Effector CD4-positive, alpha-beta T cell (primary cell): ENCODE results near the gene RABGAP1.

Experiments used
- DNase-seq: peaks from one replicate; pipeline ENCODE4 v3.0.0-alpha.2; 2020

RABGAP1 gene

GRCh38 chr9:123049589-123050222 is 108.9 kb downstream of the RABGAP1 start:
- no peak for DNase-seq

GRCh38 chr9:123053046-123053445 is 112.2 kb downstream of the RABGAP1 start:
- no peak for DNase-seq

DNA sequence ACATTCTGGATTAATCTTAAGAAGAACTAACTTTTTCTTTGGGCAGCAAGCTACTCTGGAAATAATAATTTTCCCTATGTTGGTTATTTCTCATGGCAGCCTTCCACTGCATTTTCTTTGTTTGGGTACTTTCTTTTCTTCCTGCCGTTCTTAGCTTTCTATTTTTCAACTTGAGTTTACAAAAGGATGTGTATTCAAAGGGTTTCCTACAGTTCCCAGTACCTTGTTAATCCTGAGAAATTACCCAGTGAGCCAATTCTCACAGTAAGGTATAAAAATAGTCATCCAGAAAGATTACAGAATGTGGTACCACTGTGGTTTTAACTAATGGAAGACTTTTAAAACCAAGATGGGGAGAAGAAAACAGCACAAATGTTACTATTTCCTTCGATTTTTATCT is 112.9 kb downstream of the RABGAP1 start:
- DNase-seq: no peak

- no peak for DNase-seq
Observed at GRCh38 chr9:123058834-123059233, 118.0 kb downstream of the RABGAP1 start.

DNA sequence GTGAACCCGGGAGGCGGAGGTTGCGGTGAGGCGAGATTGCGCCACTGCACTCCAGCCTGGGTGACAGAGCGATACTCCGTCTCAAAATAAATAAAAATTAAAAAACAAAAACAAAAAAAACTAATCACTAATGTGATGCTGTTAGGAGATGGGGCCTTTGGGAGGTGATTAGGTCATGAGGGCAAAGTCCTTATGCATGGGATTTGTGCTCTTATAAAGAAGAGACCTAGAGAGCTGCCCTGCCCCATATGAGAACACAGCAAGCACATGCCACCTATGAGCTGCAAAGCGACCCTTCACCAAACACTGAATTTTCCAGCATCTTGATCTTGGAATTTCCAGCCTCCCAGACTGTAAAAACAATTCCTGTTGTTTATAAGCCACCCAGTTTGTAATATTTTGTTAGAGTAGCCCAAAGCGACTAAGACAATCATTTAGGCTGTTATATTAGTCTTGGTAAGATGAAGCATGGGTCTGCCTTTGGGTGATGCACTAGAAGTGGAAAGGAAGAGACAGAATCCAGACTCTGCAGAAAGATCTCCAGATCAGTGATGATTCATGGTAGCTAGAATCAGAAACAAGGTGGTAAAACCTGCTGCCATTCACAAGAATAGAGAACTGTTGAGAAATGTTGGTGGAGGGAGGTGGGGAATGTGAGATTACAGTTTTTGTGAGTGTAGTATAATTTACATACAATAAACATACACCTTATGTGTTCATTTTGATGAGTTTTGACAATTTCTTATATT is 118.8 kb downstream of the RABGAP1 start:
- no peak for DNase-seq

DNA sequence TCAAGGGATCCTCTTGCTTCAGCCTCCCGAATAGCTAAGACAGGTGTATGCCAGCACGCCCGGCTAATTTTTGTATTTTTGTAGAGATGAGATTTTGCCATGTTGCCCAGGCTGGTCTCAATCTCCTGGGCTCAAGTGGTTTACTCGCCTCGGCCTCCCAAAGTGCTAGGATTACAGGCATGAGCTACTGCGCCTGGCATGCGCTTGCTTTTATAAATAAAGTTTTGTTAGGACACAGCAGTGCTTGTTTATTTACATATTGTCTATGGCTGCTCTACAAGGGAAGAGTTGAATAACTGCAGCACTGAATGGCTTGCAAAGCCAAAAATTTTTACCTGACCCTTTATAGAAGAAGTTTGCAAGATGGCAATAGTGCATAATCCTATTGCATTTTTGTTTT is 120.4 kb downstream of the RABGAP1 start:
- DNase-seq: no peak

DNA sequence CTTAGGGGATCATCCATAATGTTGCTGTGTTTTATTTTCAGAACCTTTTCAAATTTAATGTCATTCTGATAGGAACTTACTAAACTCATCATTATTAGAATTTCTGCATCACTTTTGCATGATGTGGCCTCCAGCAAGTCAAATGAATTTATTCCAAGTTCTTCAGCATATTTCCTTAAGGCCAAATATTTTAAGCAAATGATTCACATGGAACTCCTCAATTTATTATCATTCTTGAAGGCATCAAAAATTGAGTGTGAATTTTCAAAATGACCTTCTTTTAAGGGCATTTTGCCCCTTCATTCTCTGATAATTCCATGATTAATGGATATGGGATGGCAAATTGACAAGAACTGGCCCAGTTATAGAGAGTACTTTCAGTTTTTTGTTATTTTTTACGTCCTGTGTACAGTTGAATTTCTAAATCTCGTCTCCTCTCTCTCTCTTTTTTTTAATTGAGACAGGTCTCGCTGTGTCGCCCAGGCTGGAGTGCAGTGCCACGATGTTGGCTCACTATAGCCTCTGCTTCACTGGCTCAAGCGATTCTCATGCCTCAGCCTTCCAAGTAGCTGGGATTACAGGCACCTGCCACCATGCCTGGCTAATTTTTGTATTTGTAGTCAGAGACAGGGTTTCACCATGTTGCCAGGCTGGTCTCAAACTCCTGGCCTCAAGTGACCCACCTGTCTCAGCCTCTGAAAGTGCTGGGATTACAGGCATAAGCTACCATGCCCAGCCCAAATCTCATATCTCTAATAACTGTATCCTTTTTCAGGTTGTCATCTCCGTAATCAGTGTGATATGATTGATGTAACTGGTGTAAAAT is 121.7 kb downstream of the RABGAP1 start:
- no peak for DNase-seq

DNA sequence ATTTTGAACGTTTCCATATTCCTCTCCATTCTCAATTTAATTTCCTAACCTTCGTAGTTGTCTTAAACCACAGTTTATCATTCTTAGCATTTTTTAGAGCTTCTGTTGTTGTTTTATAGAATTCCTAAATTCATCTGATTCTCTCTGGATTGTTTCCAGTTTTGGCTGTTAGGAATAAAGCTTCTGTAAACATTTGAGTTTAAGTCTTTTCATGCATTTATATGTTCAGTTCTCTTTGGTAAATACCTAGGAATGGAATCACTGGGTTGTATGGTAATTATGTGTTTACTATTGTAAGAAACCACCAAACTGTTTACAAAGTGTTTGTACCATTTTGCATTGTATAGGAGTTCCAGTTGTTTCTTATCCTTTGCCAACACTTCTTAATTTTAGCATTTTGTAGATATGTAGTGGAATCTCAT is 122.4 kb downstream of the RABGAP1 start:
- no peak for DNase-seq

DNA sequence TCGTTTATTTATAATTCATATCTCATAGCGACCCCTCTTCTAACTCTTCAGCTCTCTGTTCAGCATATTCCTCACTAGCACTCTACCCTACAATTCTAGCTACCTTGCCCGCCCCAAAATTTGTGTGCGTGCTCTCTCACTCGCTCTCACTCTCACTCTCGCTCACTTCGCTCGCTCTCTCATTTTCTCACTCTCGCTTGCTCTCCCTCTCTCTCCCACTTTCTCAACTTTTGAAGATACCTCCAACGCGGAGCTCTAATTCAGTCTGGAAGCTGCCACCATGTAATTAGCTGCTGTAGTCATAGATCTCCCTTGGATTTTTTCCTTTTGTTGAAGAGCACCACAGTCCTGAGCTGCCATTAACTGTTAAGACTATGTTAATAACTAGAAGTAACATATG is 123.1 kb downstream of the RABGAP1 start:
- DNase-seq: no peak

DNA sequence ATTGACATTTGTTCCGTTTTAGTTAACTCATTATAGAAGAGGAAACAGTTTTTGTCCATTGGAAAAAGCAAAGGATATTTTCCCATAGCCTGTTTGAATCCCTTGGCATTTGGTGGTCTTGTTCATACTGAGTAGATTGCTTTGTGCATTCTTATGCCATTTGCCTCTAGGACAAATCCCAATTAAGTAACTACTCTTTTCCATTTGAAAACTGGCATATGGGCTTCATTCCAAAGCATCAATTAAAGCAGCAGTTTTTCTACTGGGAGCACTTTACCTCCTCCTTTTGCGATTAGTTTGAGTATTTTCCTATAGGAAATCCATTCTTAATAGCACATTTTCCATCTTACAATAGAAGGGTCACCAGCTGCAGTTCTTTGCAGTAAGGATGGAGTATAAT is 123.9 kb downstream of the RABGAP1 start:
- DNase-seq: no peak

- no peak for DNase-seq
Observed at GRCh38 chr9:123065196-123065595, 124.4 kb downstream of the RABGAP1 start.

DNA sequence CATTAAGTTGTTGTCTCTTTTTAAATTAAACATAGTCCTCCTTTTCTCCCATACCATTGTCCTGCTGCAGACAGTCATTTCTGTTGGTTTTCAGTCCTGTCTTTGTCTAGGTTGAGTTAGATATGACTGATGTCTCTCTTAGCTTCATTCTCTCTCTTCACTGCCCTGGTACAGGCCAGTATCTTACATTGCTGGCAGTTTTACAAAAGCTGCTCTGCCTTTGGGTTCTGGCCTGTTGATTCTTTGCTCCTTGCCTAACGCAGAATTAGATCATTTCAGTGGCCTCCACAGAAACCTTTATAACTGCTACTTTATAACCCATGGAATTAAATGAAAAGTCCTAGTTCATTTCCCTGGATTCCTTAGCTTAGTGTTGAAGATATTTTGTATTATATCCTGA is 126.3 kb downstream of the RABGAP1 start:
- DNase-seq: no peak

- DNase-seq: no peak
Observed at GRCh38 chr9:123069010-123069481, 128.2 kb downstream of the RABGAP1 start.

DNA sequence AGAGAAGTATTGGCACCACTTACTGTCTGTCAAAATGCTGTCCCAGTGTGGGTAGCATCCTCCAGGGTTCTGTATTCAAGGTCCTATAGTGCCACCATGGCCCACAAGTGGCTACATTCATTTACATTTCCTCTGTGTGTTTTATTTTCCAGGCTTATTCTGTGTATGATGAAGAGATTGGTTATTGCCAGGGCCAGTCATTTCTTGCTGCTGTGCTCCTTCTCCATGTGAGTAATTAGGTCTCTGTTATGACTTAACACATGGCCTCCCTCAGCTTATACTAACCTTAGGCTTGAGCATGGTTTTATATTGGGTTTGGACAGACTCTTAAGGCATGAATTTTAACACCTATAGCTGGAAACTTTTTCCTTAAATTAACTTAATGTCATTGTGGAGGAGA is 129.4 kb downstream of the RABGAP1 start:
- no peak for DNase-seq

- DNase-seq: no peak
Observed at GRCh38 chr9:123072407-123072995, 131.7 kb downstream of the RABGAP1 start.

- DNase-seq: no peak
Observed at GRCh38 chr9:123073441-123073840, 132.6 kb downstream of the RABGAP1 start.

DNA sequence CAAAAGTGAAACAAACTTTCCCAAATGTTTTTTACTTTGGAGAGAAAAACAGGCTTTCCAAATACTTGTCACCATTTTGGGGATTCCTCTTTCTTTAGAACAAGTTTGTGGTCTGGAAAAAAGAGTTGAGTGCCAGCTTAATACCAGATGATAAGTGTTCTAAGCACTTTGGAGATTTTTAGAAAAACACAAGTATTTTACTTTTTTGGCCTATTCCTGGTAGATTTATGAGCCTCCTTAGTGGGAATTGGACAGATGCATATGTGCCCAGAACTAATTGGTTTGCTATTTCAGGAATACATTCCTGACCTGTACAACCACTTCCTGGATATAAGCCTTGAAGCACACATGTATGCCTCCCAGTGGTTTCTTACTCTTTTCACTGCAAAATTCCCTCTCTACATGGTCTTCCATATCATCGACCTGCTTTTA is 133.2 kb downstream of the RABGAP1 start:
- DNase-seq: no peak

- no peak for DNase-seq
Observed at GRCh38 chr9:123074628-123075027, 133.8 kb downstream of the RABGAP1 start.

DNA sequence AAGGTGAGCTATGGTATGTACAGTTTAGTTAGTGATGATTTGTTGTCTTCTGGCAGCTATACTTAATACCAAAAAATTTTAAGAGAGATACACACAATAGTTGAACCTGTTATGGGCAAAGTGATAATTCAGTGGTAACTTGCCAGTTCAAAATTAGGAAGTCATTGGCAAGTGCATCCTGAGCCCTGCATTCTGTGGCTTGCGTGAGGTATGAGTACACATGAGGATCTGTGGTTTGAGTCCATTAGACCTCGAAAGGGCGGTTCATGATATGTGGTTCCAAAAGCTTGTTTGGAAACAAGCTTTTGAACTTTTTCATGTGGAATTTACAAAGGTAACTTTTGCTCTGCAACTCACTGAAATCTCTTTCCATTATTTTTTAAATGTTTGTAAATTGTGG is 139.6 kb downstream of the RABGAP1 start:
- no peak for DNase-seq

DNA sequence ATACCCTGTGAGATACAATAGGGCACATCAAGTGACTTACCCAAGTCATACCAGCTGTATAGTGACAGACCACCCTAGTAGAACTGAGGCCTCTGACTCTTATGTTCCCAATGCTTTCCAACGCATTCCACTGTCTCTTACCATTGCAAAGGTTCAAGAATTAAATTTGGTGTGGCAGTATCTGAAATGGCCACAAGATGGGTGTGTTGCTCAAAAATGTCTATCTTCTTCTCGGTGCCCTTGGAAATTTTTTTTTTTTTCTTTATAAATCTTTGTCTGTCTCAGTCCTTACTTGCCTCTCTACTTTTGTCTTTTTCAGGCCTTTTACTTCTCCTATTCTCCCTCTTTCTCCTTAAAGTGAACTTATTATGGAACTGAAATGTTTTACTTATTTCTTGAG is 141.0 kb downstream of the RABGAP1 start:
- no peak for DNase-seq

GRCh38 chr9:123083680-123084079 is 142.9 kb downstream of the RABGAP1 start:
- DNase-seq: no peak

DNA sequence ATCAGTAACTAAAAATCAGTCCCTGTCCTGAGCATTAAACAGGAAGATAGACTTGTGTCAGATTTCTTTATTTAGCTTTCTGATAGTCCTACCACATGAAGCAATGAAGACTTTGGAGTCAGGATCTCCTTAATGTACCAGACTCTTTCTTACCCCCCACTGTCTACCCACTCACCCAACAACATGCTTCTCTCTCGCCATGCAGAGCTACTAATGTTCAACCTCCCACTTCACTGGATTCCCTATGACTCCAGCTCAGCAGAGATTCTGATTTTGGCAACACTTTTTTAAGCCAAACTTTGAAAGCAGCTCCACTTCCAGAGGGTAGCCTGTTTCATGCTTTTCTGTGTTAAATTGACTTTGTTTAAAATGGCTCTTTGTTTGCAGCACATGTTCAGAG is 143.4 kb downstream of the RABGAP1 start:
- DNase-seq: no peak

- no peak for DNase-seq
Observed at GRCh38 chr9:123085916-123086315, 145.1 kb downstream of the RABGAP1 start.
